GM11168 (cell line): ENCODE results near the gene RIMBP2.

Source experiments
- in situ Hi-C: fragments of 300-500 bp; cut with MboI; formaldehyde crosslinking; loops from one replicate; pipeline ENCODE4 v1.12.0; 2022; ENCODE audit warnings: low sequenced_read_pairs; ENCODE audit not compliant: unreplicated experiment

The RIMBP2 gene

GRCh38 chr12:130481392-130481879, 234.7 kb downstream of the RIMBP2 start:
- in situ Hi-C loops, result no loop called here

GRCh38 chr12:130480887-130481286, 235.2 kb downstream of the RIMBP2 start:
- in situ Hi-C loops, result no loop called here

- in situ Hi-C loops, result no loop called here
Observed at GRCh38 chr12:130480231-130480630, 235.9 kb downstream of the RIMBP2 start.

- in situ Hi-C loops, result no loop called here
Observed at GRCh38 chr12:130479401-130480125, 236.5 kb downstream of the RIMBP2 start.

- in situ Hi-C loops, result no loop called here
Observed at GRCh38 chr12:130478786-130479185, 237.3 kb downstream of the RIMBP2 start.

- in situ Hi-C loops, result no loop called here
Observed at GRCh38 chr12:130477701-130478100, 238.4 kb downstream of the RIMBP2 start.

- in situ Hi-C loops, result no loop called here
Observed at GRCh38 chr12:130477266-130477665, 238.8 kb downstream of the RIMBP2 start.

- in situ Hi-C loops, result no loop called here
Observed at GRCh38 chr12:130476451-130477135, 239.5 kb downstream of the RIMBP2 start.

- in situ Hi-C loops, result no loop called here
Observed at GRCh38 chr12:130474599-130475269, 241.4 kb downstream of the RIMBP2 start.

- in situ Hi-C loops, result no loop called here
Observed at GRCh38 chr12:130473266-130473665, 242.8 kb downstream of the RIMBP2 start.

- in situ Hi-C loops, result no loop called here
Observed at GRCh38 chr12:130470969-130471368, 245.1 kb downstream of the RIMBP2 start.

- in situ Hi-C loops, result no loop called here
Observed at GRCh38 chr12:130469552-130469951, 246.5 kb downstream of the RIMBP2 start.

GRCh38 chr12:130468700-130469245, 247.3 kb downstream of the RIMBP2 start:
- in situ Hi-C loops, result no loop called here

GRCh38 chr12:130468186-130468585, 247.9 kb downstream of the RIMBP2 start:
- in situ Hi-C loops, result no loop called here

GRCh38 chr12:130465626-130466025, 250.5 kb downstream of the RIMBP2 start:
- in situ Hi-C loops, result no loop called here

GRCh38 chr12:130465046-130465445, 251.1 kb downstream of the RIMBP2 start:
- in situ Hi-C loops, result no loop called here

- in situ Hi-C loops, result no loop called here
Observed at GRCh38 chr12:130463818-130464670, 252.1 kb downstream of the RIMBP2 start.

- in situ Hi-C loops, result no loop called here
Observed at GRCh38 chr12:130463275-130463658, 252.8 kb downstream of the RIMBP2 start.

- in situ Hi-C loops, result no loop called here
Observed at GRCh38 chr12:130462558-130463274, 253.4 kb downstream of the RIMBP2 start.
